Measurements from ENCODE around the gene DEF6. TPM values are rescaled to one million over a fixed set of nuclear protein-coding genes. Genes with fewer than 3 reads are reported as not detected.

DEF6 gene
- total and polyA plus RNA-seq, 2 of the 13 experiments (the other 11 are each of a cell fraction or from before 2014, with no cell fraction given): 5.2 to 10.0 TPM

DNA sequence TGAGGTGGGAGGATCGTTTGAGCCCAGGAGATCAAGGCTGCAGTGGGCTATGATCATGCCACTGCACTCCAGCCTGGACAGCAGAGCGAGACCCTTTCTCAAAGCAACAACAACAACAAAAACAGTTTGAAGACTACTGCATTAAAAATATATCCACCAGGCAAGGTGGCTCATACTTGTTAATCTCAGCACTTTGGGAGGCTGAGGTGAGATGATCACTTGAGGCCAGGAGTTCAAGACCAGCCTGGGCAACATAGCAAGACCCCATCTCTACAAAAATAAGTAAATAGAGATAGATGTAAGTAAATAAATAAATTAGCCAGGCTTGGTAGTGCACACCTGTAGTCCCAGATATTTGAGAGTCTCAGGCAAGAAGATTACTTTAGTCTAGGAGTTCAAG, 25.6 kb upstream of the DEF6 start:
- no peak overlapping the region for H3K9ac ChIP-seq (ENCODE audit: insufficient read depth, low read depth, low read length)
- no peaks in the 10 kb centered on the region for H3K9me3 ChIP-seq (ENCODE audit: low read length)
- in situ Hi-C loops (cut with HindIII; ENCODE audit: extremely low pct_ligation_motif_present, low pct_unique_long_range_greater_than_20kb): no loop called here
- TF ChIP-seq GATAD1 (CRISPR knock-in tag; IDR thresholded peaks at IDR 0.05): no peak
- TF ChIP-seq, protein P1, sequence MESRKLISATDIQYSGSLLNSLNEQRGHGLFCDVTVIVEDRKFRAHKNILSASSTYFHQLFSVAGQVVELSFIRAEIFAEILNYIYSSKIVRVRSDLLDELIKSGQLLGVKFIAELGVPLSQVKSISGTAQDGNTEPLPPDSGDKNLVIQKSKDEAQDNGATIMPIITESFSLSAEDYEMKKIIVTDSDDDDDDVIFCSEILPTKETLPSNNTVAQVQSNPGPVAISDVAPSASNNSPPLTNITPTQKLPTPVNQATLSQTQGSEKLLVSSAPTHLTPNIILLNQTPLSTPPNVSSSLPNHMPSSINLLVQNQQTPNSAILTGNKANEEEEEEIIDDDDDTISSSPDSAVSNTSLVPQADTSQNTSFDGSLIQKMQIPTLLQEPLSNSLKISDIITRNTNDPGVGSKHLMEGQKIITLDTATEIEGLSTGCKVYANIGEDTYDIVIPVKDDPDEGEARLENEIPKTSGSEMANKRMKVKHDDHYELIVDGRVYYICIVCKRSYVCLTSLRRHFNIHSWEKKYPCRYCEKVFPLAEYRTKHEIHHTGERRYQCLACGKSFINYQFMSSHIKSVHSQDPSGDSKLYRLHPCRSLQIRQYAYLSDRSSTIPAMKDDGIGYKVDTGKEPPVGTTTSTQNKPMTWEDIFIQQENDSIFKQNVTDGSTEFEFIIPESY (CRISPR knock-in tag; IDR thresholded peaks at IDR 0.05): no peak
- no peak for TF ChIP-seq NFE2L1 (CRISPR knock-in tag; IDR thresholded peaks at IDR 0.05; ENCODE audit: borderline replicate concordance)
- TF ChIP-seq ZNF121 (CRISPR knock-in tag; IDR thresholded peaks at IDR 0.05): peak; percentile 79
- H3K36me3 ChIP-seq (replicated peaks in 1 of 2; ENCODE audit: control insufficient read depth in 1 of 2, insufficient read depth in 2 of 2, low read length in 2 of 2): no peaks in the 10 kb centered on the region
- no TSS peak for BruUV-seq (replicated peaks)
- no peak overlapping the region for H2AFZ ChIP-seq (ENCODE audit: low read length)
- no peaks in the 10 kb centered on the region for H3K4me1 ChIP-seq (ENCODE audit: insufficient read depth, low read length)
- no peaks in the 10 kb centered on the region for H3K79me2 ChIP-seq (ENCODE audit: insufficient read depth, low read length)
- no peak overlapping the region for H3K27ac ChIP-seq (ENCODE audit: extremely low read length, insufficient read depth, low read length)
- intact Hi-C loops (cut with micrococcal nuclease; ENCODE audit: unreplicated experiment): no loop called here
- FAIRE-seq (no peak), DNase-seq (ENCODE audit: low spot score) (no peak), ATAC-seq (no peak)
- H4K20me1 ChIP-seq (ENCODE audit: insufficient read depth, low read length): no peaks in the 10 kb centered on the region
- ChIA-PET CTCF (ENCODE audit: low intra/inter-chr PET ratio, low total read pairs) (no interaction called here), POLR2A (interaction anchor here (1.4 kb wide), 1 partner anchor 13 kb away, joined by 3 read pairs; no protein-coding TSS in a partner anchor)
- 92% methylated on average over 2 of the region's 2 CpGs for WGBS (ENCODE audit: low lambda C conversion rate)
- H3K4me3 ChIP-seq (replicated peaks in 1 of 3; ENCODE audit: insufficient read depth in 1 of 3, low read depth in 2 of 3, low read length in 3 of 3): no peak overlapping the region
- H3K4me2 ChIP-seq (ENCODE audit: low read depth, low read length): no peak overlapping the region
- no peaks in the 10 kb centered on the region for H3K27me3 ChIP-seq (ENCODE audit: control insufficient read depth in 1 of 2, insufficient read depth in 2 of 2, low read length in 2 of 2)

DNA sequence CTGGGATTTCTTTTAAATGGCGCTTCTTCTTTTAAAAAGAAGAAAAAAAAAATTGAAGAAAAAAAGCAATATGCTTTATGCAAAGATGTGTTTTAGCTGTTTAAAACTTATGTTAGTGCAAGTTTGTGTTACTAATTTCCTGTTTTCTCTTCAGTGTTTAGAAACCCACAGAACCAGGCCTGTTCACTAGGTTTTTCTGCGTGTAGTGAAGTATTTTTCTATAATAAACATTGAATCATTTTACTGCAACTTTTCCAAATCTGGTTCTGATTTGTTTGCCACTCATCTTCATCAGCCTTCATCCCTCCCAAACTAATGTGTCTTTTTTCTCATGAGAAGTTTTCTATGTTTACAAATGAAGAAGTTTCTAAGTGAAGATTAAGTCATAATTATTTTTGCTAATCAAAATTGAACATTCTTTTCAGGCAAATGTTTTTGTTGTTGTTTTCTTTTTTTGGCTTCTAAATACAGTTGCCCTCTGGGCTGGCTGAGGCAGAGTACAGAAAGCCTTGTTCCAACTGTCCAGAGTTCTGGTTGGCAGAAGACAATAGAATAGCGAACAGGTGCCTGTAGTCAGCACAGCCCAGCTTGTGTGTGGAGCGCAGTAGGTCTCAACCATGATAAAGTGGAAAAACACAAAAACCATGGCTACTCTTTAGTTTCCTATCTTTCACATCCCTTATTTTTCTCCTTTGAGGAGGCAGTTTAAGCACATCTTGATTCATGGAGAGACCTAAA, 23.6 kb upstream of the DEF6 start:
- no TSS peak for BruUV-seq (replicated peaks)
- no peak overlapping the region for H3K9ac ChIP-seq (ENCODE audit: insufficient read depth, low read depth, low read length)
- ChIA-PET POLR2A (interaction anchor here (1.5 kb wide), 1 partner anchor 15 kb away, joined by 3 read pairs; the partner anchor contains the start of gene ZNF76), CTCF (ENCODE audit: low intra/inter-chr PET ratio, low total read pairs) (no interaction called here)
- H2AFZ ChIP-seq (ENCODE audit: low read length): no peak overlapping the region
- intact Hi-C loops (cut with micrococcal nuclease; ENCODE audit: unreplicated experiment): no loop called here
- H3K4me1 ChIP-seq (ENCODE audit: insufficient read depth, low read length): no peaks in the 10 kb centered on the region
- DNase-seq (ENCODE audit: low spot score) (no peak), ATAC-seq (no peak), FAIRE-seq (no peak)
- no peaks in the 10 kb centered on the region for H3K79me2 ChIP-seq (ENCODE audit: insufficient read depth, low read length)
- no peaks in the 10 kb centered on the region for H3K27me3 ChIP-seq (ENCODE audit: control insufficient read depth in 1 of 2, insufficient read depth in 2 of 2, low read length in 2 of 2)
- H3K27ac ChIP-seq (ENCODE audit: extremely low read length, insufficient read depth, low read length): no peak overlapping the region
- 91% methylated on average over 4 of the region's 4 CpGs for WGBS (ENCODE audit: low lambda C conversion rate)
- in situ Hi-C loops (cut with HindIII; ENCODE audit: extremely low pct_ligation_motif_present, low pct_unique_long_range_greater_than_20kb): no loop called here
- no peak overlapping the region for H3K4me2 ChIP-seq (ENCODE audit: low read depth, low read length)
- H3K9me3 ChIP-seq (ENCODE audit: low read length): no peaks in the 10 kb centered on the region
- H3K4me3 ChIP-seq (replicated peaks in 1 of 3; ENCODE audit: insufficient read depth in 1 of 3, low read depth in 2 of 3, low read length in 3 of 3): no peak overlapping the region
- H4K20me1 ChIP-seq (ENCODE audit: insufficient read depth, low read length): no peaks in the 10 kb centered on the region
- H3K36me3 ChIP-seq (replicated peaks in 1 of 2; ENCODE audit: control insufficient read depth in 1 of 2, insufficient read depth in 2 of 2, low read length in 2 of 2): no peaks in the 10 kb centered on the region
- TF ChIP-seq KLF13 (CRISPR knock-in tag; IDR thresholded peaks at IDR 0.05) (no peak), KLF11 (CRISPR knock-in tag; IDR thresholded peaks at IDR 0.05) (no peak), ZFP36L1 (CRISPR knock-in tag; IDR thresholded peaks at IDR 0.05) (no peak), KAT2B (IDR thresholded peaks at IDR 0.05; ENCODE audit: borderline replicate concordance, low read depth, low read length) (no peak), KDM2A (CRISPR knock-in tag; IDR thresholded peaks at IDR 0.05; ENCODE audit: borderline replicate concordance, low read depth) (no peak), ZBTB8A (CRISPR knock-in tag; IDR thresholded peaks at IDR 0.05; ENCODE audit: borderline replicate concordance, low read depth) (no peak)
- TF ChIP-seq, protein P2, sequence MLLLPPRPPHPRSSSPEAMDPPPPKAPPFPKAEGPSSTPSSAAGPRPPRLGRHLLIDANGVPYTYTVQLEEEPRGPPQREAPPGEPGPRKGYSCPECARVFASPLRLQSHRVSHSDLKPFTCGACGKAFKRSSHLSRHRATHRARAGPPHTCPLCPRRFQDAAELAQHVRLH (CRISPR knock-in tag; IDR thresholded peaks at IDR 0.05; ENCODE audit: borderline replicate concordance, low read depth): no peak
- TF ChIP-seq, protein P3, sequence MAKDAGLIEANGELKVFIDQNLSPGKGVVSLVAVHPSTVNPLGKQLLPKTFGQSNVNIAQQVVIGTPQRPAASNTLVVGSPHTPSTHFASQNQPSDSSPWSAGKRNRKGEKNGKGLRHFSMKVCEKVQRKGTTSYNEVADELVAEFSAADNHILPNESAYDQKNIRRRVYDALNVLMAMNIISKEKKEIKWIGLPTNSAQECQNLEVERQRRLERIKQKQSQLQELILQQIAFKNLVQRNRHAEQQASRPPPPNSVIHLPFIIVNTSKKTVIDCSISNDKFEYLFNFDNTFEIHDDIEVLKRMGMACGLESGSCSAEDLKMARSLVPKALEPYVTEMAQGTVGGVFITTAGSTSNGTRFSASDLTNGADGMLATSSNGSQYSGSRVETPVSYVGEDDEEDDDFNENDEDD (CRISPR knock-in tag; IDR thresholded peaks at IDR 0.05; ENCODE audit: borderline replicate concordance): no peak

Measured in HepG2 (cell line).